Endothelial cell of umbilical vein (primary cell): ENCODE measurements around the gene ANXA6. TPM values are rescaled to one million over a fixed set of nuclear protein-coding genes. Genes with fewer than 3 reads are reported as not detected.

ENCODE experiments used
- BruUV-seq: library from RNA; stranded (reverse); fragments of 400-500 nt; replicated peaks from 2 replicates; lab custom pipeline; 2021; lab: Mats Ljungman, UMichigan
- CTCF ChIA-PET: fragments of 300-600, 350-600 bp; sonication (Branson Sonifier 250); formaldehyde crosslinking; loops from one replicate; lab custom pipeline; 2021; ENCODE audit warnings: antibody characterized with exemption, inconsistent platforms; lab: Charles Lee
- POLR2A ChIA-PET: fragments of 300-600, 350-600 bp; sonication (Branson Sonifier 250); formaldehyde crosslinking; loops from one replicate; lab custom pipeline; 2021; ENCODE audit warnings: antibody characterized with exemption, inconsistent platforms; lab: Charles Lee
- DNase-seq: peaks from one replicate; pipeline ENCODE4 v3.0.0-alpha.2; 2011; ENCODE audit warnings: low read depth, low spot score
- FAIRE-seq: peaks from 2 replicates; lab custom pipeline; 2011; peaks lifted over from hg19 to GRCh38; lab: Jason Lieb, UNC
- H2AFZ ChIP-seq: 2 replicates; pipeline ENCODE4 v1.6.0; 2012; ENCODE audit warnings: low read depth, low read length, control low read depth, inconsistent platforms
- H3K27ac ChIP-seq: 2 replicates; pipeline ENCODE4 v1.5.1; 2011; ENCODE audit warnings: low read depth, mild to moderate bottlenecking, control low read depth, low read length, moderate library complexity; ENCODE audit not compliant: insufficient read depth
- H3K27me3 ChIP-seq, 2 experiments: 2 replicates each; pipeline versions ENCODE4 v1.6.0 to v1.6.1; 2011; ENCODE audit warnings: low read length in 2 of 2, mixed read lengths in 1 of 2; ENCODE audit not compliant: control insufficient read depth in 2 of 2, insufficient read depth in 2 of 2
- H3K36me3 ChIP-seq, 2 experiments: 2 replicates in 1 of 2; 3 replicates in 1 of 2; pipeline ENCODE4 v1.5.1; 2011; ENCODE audit warnings: low read length in 2 of 2, mild to moderate bottlenecking in 1 of 2, moderate library complexity in 1 of 2; ENCODE audit not compliant: control insufficient read depth in 2 of 2, insufficient read depth in 2 of 2; ENCODE audit errors: extremely low read depth in 1 of 2
- H3K4me1 ChIP-seq: 3 replicates; pipeline ENCODE4 v1.5.1; 2011; ENCODE audit warnings: mild to moderate bottlenecking, low read length; ENCODE audit not compliant: control insufficient read depth, insufficient read depth; ENCODE audit errors: extremely low read depth
- H3K4me2 ChIP-seq: 2 replicates; pipeline ENCODE4 v1.6.1; 2011; ENCODE audit warnings: low read length, control low read depth, mixed read lengths; ENCODE audit not compliant: insufficient read depth
- H3K4me3 ChIP-seq, 3 experiments: fragments of 200-600 bp in 1 of 3; sonication (generic), shearing (Covaris generic) in 1 of 3; replicated peaks in 1 of 3; 2 replicates each; pipeline ENCODE4 v1.5.1; 2011 to 2016; ENCODE audit warnings: control low read depth in 3 of 3, low read length in 3 of 3, mild to moderate bottlenecking in 2 of 3, inconsistent platforms in 1 of 3, low read depth in 1 of 3, moderate library complexity in 1 of 3; ENCODE audit not compliant: insufficient read depth in 1 of 3
- H3K79me2 ChIP-seq: 2 replicates; pipeline ENCODE4 v1.6.0; 2012; ENCODE audit warnings: low read length, inconsistent platforms; ENCODE audit not compliant: control insufficient read depth, insufficient read depth
- H3K9ac ChIP-seq: replicated peaks from 2 replicates; pipeline ENCODE3; 2011; ENCODE audit warnings: low read length, control low read depth; ENCODE audit not compliant: insufficient read depth; ENCODE audit errors: extremely low read depth
- H3K9me1 ChIP-seq: replicated peaks from 3 replicates; pipeline ENCODE4 v1.6.0; 2011; ENCODE audit warnings: mild to moderate bottlenecking, low read length; ENCODE audit not compliant: control insufficient read depth, insufficient read depth; ENCODE audit errors: extremely low read depth
- H3K9me3 ChIP-seq: replicated peaks from 2 replicates; pipeline ENCODE4 v1.5.1; 2012; ENCODE audit warnings: low read length, inconsistent platforms; ENCODE audit not compliant: control insufficient read depth, insufficient read depth
- H4K20me1 ChIP-seq: replicated peaks from 2 replicates; pipeline ENCODE3; 2011; ENCODE audit warnings: mild to moderate bottlenecking, low read length; ENCODE audit not compliant: control insufficient read depth, insufficient read depth; ENCODE audit errors: extremely low read depth
- CTCF ChIP-seq, 2 donors: IDR thresholded peaks; 1 replicate in 1 of 2; 2 replicates in 1 of 2; pipeline ENCODE4 v1.5.1; 2011; ENCODE audit warnings: low read length in 2 of 2, mild to moderate bottlenecking in 2 of 2, moderate library complexity in 2 of 2, control low read depth in 1 of 2, inconsistent platforms in 1 of 2, low read depth in 1 of 2; ENCODE audit not compliant: insufficient read depth in 1 of 2; ENCODE audit errors: extremely low read depth in 1 of 2
- EZH2 ChIP-seq: IDR thresholded peaks from 2 replicates; pipeline ENCODE4 v1.6.1; 2012; ENCODE audit warnings: borderline replicate concordance, low read depth, mild to moderate bottlenecking, moderate library complexity, low read length, inconsistent platforms; ENCODE audit not compliant: severe bottlenecking
- FOS ChIP-seq: IDR thresholded peaks from 2 replicates; pipeline ENCODE4 v1.6.1; 2011; ENCODE audit warnings: mild to moderate bottlenecking, low read length, moderate library complexity, borderline replicate concordance; ENCODE audit not compliant: insufficient read depth
- GATA2 ChIP-seq: IDR thresholded peaks from 2 replicates; pipeline ENCODE4 v1.7.0; 2011; ENCODE audit warnings: low read depth, mild to moderate bottlenecking, moderate library complexity, mixed read lengths, low read length; ENCODE audit not compliant: insufficient read length, insufficient read depth
- JUN ChIP-seq: IDR thresholded peaks from 2 replicates; pipeline ENCODE4 v1.6.1; 2011; ENCODE audit warnings: borderline replicate concordance, low read depth; ENCODE audit not compliant: insufficient read length, insufficient read depth
- MAX ChIP-seq: IDR thresholded peaks from 2 replicates; pipeline ENCODE4 v1.6.1; 2011; ENCODE audit not compliant: insufficient read depth, insufficient read length
- MYC ChIP-seq: IDR thresholded peaks from one replicate; pipeline ENCODE4 v1.6.1; 2011; ENCODE audit warnings: mild to moderate bottlenecking, low read depth, low read length
- POLR2A ChIP-seq: IDR thresholded peaks from 2 replicates; pipeline ENCODE4 v1.6.1; 2012; ENCODE audit warnings: low read depth, mild to moderate bottlenecking, control low read depth, low read length
- POLR2AphosphoS5 ChIP-seq: IDR thresholded peaks from 2 replicates; pipeline ENCODE4 v1.6.1; 2012; ENCODE audit warnings: low read depth, mild to moderate bottlenecking, control low read depth, low read length, moderate library complexity; ENCODE audit not compliant: insufficient read depth
- dilution Hi-C: fragments of 300-500 bp; cut with MboI; formaldehyde crosslinking; loops from one replicate; pipeline ENCODE4 v1.15.0; 2019; ENCODE audit warnings: low sequenced_read_pairs; ENCODE audit not compliant: extremely low pct_ligation_motif_present
- intact Hi-C: fragments of 100-400 bp; cut with micrococcal nuclease; formaldehyde crosslinking; loops from one replicate; pipeline ENCODE4 v1.10.0; 2022
- polyA plus RNA-seq, 4 experiments: library from polyadenylated mRNA; depleted of rRNA in 3 of 4; stranded (reverse) in 3 of 4; unstranded in 1 of 4; fragments of >200 nt; gene quantifications; 2 replicates each; pipeline versions ENCODE4 v1.2.1 to v1.2.3, GENCODE V29; 2011 to 2012; ENCODE audit warnings: missing spikeins in 1 of 4
- total RNA-seq: library from RNA; stranded (reverse); gene quantifications from 2 replicates; pipeline ENCODE4 v1.2.3, GENCODE V29; 2021

ANXA6 gene
- total and polyA plus RNA-seq, 2 donors (not counting 3 experiments of a cell fraction or from before 2014, with no cell fraction given), result 195 to 266 TPM

GRCh38 chr5:151168602-151169344, 11.2 kb upstream of the ANXA6 start:
- Histone ChIP-seq H3K9me3 (no peaks in the 10 kb centered on the region), H3K27ac (no peak overlapping the region), H3K27me3 (peaks cover 0 to 1% of the 10 kb centered on the region in 2 experiments), H4K20me1 (no peaks in the 10 kb centered on the region), H2AFZ (no peak overlapping the region), H3K79me2 (no peaks in the 10 kb centered on the region), H3K4me3 (no peak overlapping the region), H3K36me3 (no peaks in the 10 kb centered on the region), H3K4me1 (peaks cover 8% of the 10 kb centered on the region), H3K9ac (no peak overlapping the region), H3K9me1 (no peaks in the 10 kb centered on the region), H3K4me2 (no peak overlapping the region)
- CTCF ChIA-PET, result interaction anchor here (0.9 to 9.6 kb wide), 6 partner anchors 11 to 167 kb away, joined by 3 to 409 read pairs (median 4); partner anchors contain the start of gene ANXA6
- dilution Hi-C loops, result no loop called here
- TF ChIP-seq MYC (no peak), GATA2 (no peak)
- FAIRE-seq (no peak), DNase-seq (no peak)
- POLR2A ChIA-PET, result interaction anchor here (1.3 kb wide), 1 partner anchor 11 kb away, joined by 3 read pairs; the partner anchor contains the start of gene ANXA6
- intact Hi-C loops, result loop anchor here (10.0 kb wide), 1 partner anchor 146 kb away; no protein-coding TSS in a partner anchor
- no TSS peak for BruUV-seq

- Histone ChIP-seq H4K20me1 (no peaks in the 10 kb centered on the region), H3K4me2 (no peak overlapping the region), H3K9ac (no peak overlapping the region), H3K4me3 (no peak overlapping the region), H3K36me3 (no peaks in the 10 kb centered on the region), H3K9me3 (no peaks in the 10 kb centered on the region), H3K27me3 (peaks cover 0 to 1% of the 10 kb centered on the region in 2 experiments), H3K4me1 (peaks cover 8% of the 10 kb centered on the region), H3K79me2 (no peaks in the 10 kb centered on the region), H3K9me1 (no peaks in the 10 kb centered on the region), H3K27ac (no peak overlapping the region), H2AFZ (no peak overlapping the region)
- DNase-seq, result no peak
- TF ChIP-seq GATA2 (no peak), MYC (no peak), POLR2A (no peak), EZH2 (no peak), CTCF (IDR thresholded peaks at IDR 0.05; ENCODE audit: extremely low read depth in 1 of 2, insufficient read depth in 1 of 2, low read depth in 1 of 2, low read length in 2 of 2) (no peak), FOS (no peak), MAX (no peak), JUN (no peak), POLR2AphosphoS5 (no peak)
- FAIRE-seq, result no peak
- dilution Hi-C loops, result no loop called here
- ChIA-PET CTCF (interaction anchor here (0.7 to 9.6 kb wide), 8 partner anchors 9 to 165 kb away, joined by 3 to 409 read pairs (median 5); partner anchors contain the start of gene ANXA6), POLR2A (no interaction called here)
- intact Hi-C loops, result loop anchor here (10.0 kb wide), 1 partner anchor 148 kb away; no protein-coding TSS in a partner anchor
- no TSS peak for BruUV-seq
Measured at GRCh38 chr5:151167022-151167421, 9.4 kb upstream of the ANXA6 start.
